Heart right ventricle (tissue), 16 donors: Measurements from ENCODE around the gene OCIAD1. TPM values are rescaled to one million over a fixed set of nuclear protein-coding genes. Genes with fewer than 3 reads are reported as not detected.

ENCODE experiments used
- ATAC-seq, 8 donors: fragments of 200-7000 bp; cut with Tn5 transposase; one replicate each; pipeline ENCODE4 v1.9.1; 2020; ENCODE audit warnings: mild to moderate bottlenecking in 8 of 8, moderate library complexity in 8 of 8, moderate number of reproducible peaks in 1 of 8
- DNase-seq, 2 donors: peaks; one replicate each; pipeline ENCODE4 v3.0.0-alpha.2; 2020
- H3K27ac ChIP-seq, 10 donors: fragments of 200-600 bp; sonication (generic) in 2 of 10; one replicate each; pipeline versions ENCODE4 v1.5.0 to v1.8.0; 2020 to 2022; ENCODE audit warnings: mild to moderate bottlenecking in 3 of 10
- H3K27me3 ChIP-seq, 7 donors: fragments of 200-600 bp; one replicate each; pipeline ENCODE4 v1.8.0; 2021 to 2022; ENCODE audit warnings: mild to moderate bottlenecking in 2 of 7
- H3K36me3 ChIP-seq, 9 donors: fragments of 200-600 bp; sonication (generic) in 1 of 9; one replicate each; pipeline versions ENCODE4 v1.5.0 to v1.8.0; 2020 to 2022; ENCODE audit warnings: mild to moderate bottlenecking in 2 of 9
- H3K4me1 ChIP-seq, 9 donors: fragments of 200-600 bp; sonication (generic) in 1 of 9; one replicate each; pipeline versions ENCODE4 v1.5.0 to v1.8.0; 2020 to 2022; ENCODE audit warnings: mild to moderate bottlenecking in 4 of 9
- H3K4me3 ChIP-seq, 10 donors: fragments of 200-600 bp; sonication (generic) in 2 of 10; one replicate each; pipeline versions ENCODE4 v1.5.0 to v1.8.0; 2020 to 2022; ENCODE audit warnings: mild to moderate bottlenecking in 7 of 10, moderate library complexity in 2 of 10
- H3K9me3 ChIP-seq, 11 donors: fragments of 200-600 bp in 10 of 11; sonication (generic) in 2 of 11; one replicate each; pipeline versions ENCODE4 v1.5.0 to v1.8.0; 2013 to 2022; ENCODE audit warnings: mild to moderate bottlenecking in 2 of 11, control low read depth in 1 of 11, moderate library complexity in 1 of 11
- WGBS, 2 donors: extraction: QIAGEN DNeasy Blood & Tissue Kit; methylation state at CpG; one replicate each; pipeline ENCODE4 v1.1.7; 2013; ENCODE audit warnings: inconsistent platforms in 1 of 2; 5-methylcytosine and 5-hydroxymethylcytosine counted together
- intact Hi-C, 10 donors: fragments of 100-400 bp; cut with DNase I; formaldehyde crosslinking; loops; one replicate each; pipeline versions ENCODE4 v1.11.1 to v1.14.2; 2022
- polyA plus RNA-seq, 2 donors: library from polyadenylated mRNA; stranded (reverse); fragments of 200-250 nt; gene quantifications; one replicate each; pipeline ENCODE4 v1.2.3, GENCODE V29; 2013
- total RNA-seq, 10 donors: library from RNA; stranded (reverse); fragmentation: NEBNext Ultra II Directional in 3 of 10; extraction: Animal tissue kit (Norgen Biotek cat#: 25700) in 3 of 10; gene quantifications; one replicate each; pipeline versions ENCODE4 v1.2.1 to v1.2.4, GENCODE V29; 2021 to 2023
- TF ChIP-seq, protein P1 (sequence below), 9 donors: fragments of 200-600 bp; sonication (generic) in 2 of 9; IDR thresholded peaks; one replicate each; pipeline versions ENCODE4 v1.5.0 to v1.8.0; 2021 to 2022; ENCODE audit warnings: antibody characterized with exemption in 9 of 9, mild to moderate bottlenecking in 5 of 9, moderate library complexity in 1 of 9
- donor health status: Arrhythmogenic right ventricular cardiomyopathy.
- donor health status: ischemic (EF 13 %, LVEDD 7.1; RV severe dilation, severe dysfunction).
- donor health status: healthy with polysubstance abuse.
- donor health status: DM: no; HTN: yes; CAD: no.
- donor health status: DM: no; HTN: no; CAD: no.
- donor health status: ischemic (EF 25% LVEDD 6.9; RV normal size, moderate dysfunction).
- donor health status: ischemic (EF 25% LVEDD 5.7; RV mildly dilated, moderate dysfunction).
- donor health status: healthy.
- donor health status: DM: yes; HTN: yes; CAD: no.
- donor health status: Ischemic cardiomyopathy.
- donor health status: ischemic (EF 35%, LVEDD 5.7; RV mildly dilated, moderate dysfunction).
- donor health status: nonischemic (EF 11% LVEDD 7.7; RV severe dilation, severe dysfunction).
- donor health status: DM: yes; HTN: yes; CAD: no.
- donor health status: PGD.
- donor health status: ischemic (EF 29% LVEDD 5.4; RV normal size, mild dysfunction).
- donor health status: nonischemic (EF 23%, LVEDD 6.1; RV moderate dilation, normal function).

The OCIAD1 gene
- total and polyA plus RNA-seq, 12 donors, result 106 to 183 (median 156) TPM

DNA sequence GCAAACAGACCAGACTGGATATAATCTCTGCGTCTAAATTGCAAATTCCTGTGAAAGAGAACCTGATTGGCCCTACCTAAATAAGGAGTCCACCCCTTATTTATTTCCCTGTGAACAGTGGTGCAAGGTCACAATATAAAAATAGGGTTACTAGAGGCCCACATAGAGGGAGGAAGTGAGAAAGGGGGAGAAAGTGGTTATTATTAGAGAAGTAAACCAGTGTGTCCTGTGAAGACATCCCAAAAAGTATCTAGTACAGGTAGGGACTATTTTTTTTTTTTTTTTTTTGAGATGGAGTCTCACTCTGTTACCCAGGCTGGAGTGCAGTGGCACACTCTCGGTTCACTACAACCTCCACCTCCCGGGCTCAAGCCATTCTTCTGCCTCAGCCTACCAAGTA lies 35.8 kb upstream of the OCIAD1 start:
- Histone ChIP-seq H3K9me3 (no peaks in the 10 kb centered on the region), H3K27me3 (no peaks in the 10 kb centered on the region), H3K4me3 (no peak overlapping the region), H3K36me3 (no peaks in the 10 kb centered on the region), H3K27ac (no peak overlapping the region), H3K4me1 (peaks cover 0 to 22% (median 0%) of the 10 kb centered on the region in 9 donors)
- DNase-seq (no peak), ATAC-seq (no peak)
- intact Hi-C loops, result no loop called here
- WGBS, 2 donors, result 85 to 96% methylated on average over 3 of the region's 3 CpGs
- TF ChIP-seq, protein P1, sequence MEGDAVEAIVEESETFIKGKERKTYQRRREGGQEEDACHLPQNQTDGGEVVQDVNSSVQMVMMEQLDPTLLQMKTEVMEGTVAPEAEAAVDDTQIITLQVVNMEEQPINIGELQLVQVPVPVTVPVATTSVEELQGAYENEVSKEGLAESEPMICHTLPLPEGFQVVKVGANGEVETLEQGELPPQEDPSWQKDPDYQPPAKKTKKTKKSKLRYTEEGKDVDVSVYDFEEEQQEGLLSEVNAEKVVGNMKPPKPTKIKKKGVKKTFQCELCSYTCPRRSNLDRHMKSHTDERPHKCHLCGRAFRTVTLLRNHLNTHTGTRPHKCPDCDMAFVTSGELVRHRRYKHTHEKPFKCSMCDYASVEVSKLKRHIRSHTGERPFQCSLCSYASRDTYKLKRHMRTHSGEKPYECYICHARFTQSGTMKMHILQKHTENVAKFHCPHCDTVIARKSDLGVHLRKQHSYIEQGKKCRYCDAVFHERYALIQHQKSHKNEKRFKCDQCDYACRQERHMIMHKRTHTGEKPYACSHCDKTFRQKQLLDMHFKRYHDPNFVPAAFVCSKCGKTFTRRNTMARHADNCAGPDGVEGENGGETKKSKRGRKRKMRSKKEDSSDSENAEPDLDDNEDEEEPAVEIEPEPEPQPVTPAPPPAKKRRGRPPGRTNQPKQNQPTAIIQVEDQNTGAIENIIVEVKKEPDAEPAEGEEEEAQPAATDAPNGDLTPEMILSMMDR (IDR thresholded peaks at IDR 0.05), result no peak

GRCh38 chr4:48796191-48796926 lies 34.5 kb upstream of the OCIAD1 start:
- no peak overlapping the region for H3K27ac ChIP-seq
- 93% methylated on average over 2 of the region's 2 CpGs for WGBS, 2 donors
- no peaks in the 10 kb centered on the region for H3K36me3 ChIP-seq
- H3K4me3 ChIP-seq, result no peak overlapping the region
- no peaks in the 10 kb centered on the region for H3K27me3 ChIP-seq
- TF ChIP-seq, protein P1 (IDR thresholded peaks at IDR 0.05), result no peak
- DNase-seq, result no peak
- intact Hi-C loops, result no loop called here
- H3K4me1 ChIP-seq, result peaks cover 0 to 30% (median 7%) of the 10 kb centered on the region in 9 donors
- H3K9me3 ChIP-seq, result no peaks in the 10 kb centered on the region
- no peak for ATAC-seq

- H3K27me3 ChIP-seq, result no peaks in the 10 kb centered on the region
Observed at GRCh38 chr4:48796927-48797679, 33.8 kb upstream of the OCIAD1 start.

GRCh38 chr4:48798117-48798516 lies 32.8 kb upstream of the OCIAD1 start:
- Histone ChIP-seq H3K9me3 (no peaks in the 10 kb centered on the region), H3K27me3 (no peaks in the 10 kb centered on the region), H3K4me1 (peaks cover 0 to 35% (median 10%) of the 10 kb centered on the region in 9 donors), H3K36me3 (no peaks in the 10 kb centered on the region), H3K27ac (no peak overlapping the region), H3K4me3 (no peak overlapping the region)
- ATAC-seq, result no peak
- 96 to 98% methylated on average over 2 of the region's 2 CpGs for whole genome bisulfite sequencing, 2 donors
- no peak for DNase-seq
- intact Hi-C loops, result no loop called here
- TF ChIP-seq, protein P1 (IDR thresholded peaks at IDR 0.05), result no peak

More at GRCh38 chr4:48796927-48797679, 33.8 kb upstream of the OCIAD1 start:
- Histone ChIP-seq H3K4me1 (peaks cover 0 to 34% (median 9%) of the 10 kb centered on the region in 9 donors), H3K27ac (no peak overlapping the region), H3K9me3 (no peaks in the 10 kb centered on the region), H3K36me3 (no peaks in the 10 kb centered on the region), H3K4me3 (no peak overlapping the region)
- ATAC-seq, result no peak
- 61 to 75% methylated on average over 1 of the region's 1 CpG for WGBS, 2 donors
- DNase-seq, result no peak
- intact Hi-C loops, result no loop called here
- TF ChIP-seq, protein P1 (IDR thresholded peaks at IDR 0.05), result no peak
